ENCODE results near the gene SLC38A2. TPM values are rescaled to one million over a fixed set of nuclear protein-coding genes. Genes with fewer than 3 reads are reported as not detected.

The SLC38A2 gene
- total RNA-seq, 4 donors from 2014 or later: 487 to 1,086 (median 587) TPM

DNA sequence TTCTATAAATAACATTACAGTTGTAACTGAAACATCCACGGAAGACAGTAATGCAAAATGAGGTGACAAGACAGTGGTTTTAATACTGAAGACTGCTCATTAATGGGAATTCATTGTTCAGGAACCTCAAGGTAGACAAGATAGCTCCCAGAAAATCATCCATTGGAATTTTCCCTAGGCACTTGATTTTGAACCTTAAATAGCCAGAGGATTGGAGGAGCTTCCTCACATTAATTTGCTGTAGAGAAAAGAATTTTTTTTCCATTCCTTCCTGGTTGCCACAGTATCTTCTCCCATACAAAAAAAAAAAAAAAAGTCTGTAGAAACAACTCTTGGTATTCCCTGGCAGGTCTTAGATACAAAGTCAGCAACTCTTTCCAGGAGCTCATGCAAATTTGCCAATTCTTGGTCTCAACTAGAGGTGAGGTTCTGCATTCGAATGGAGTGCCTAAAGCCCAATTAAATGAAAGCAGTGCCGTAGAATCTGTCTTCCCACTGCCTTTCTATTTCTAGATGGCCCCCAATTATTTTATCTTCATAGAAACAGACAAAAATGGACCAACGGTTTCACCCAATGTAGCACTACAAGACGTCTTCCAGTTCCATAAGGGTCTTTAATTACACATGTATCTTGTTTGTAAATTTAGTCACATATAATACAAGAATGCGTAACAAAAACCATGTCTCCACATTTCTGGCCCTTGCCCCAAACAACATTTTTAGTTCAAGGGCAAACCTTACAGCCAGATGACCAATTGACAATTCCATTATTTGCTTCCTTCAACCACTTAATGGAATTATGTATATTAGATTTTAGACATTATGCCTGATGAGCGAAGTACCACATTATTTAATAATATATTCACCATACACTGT, 13.5 kb downstream of the SLC38A2 start:
- H3K4me3 ChIP-seq (ENCODE audit: low read depth, poor library complexity, severe bottlenecking): no peak overlapping the region
- intact Hi-C loops (cut with DNase I; ENCODE audit: low total_unique reads): no loop called here
- TF ChIP-seq POLR2A (IDR thresholded peaks at IDR 0.05): no peak
- TF ChIP-seq, protein P1, sequence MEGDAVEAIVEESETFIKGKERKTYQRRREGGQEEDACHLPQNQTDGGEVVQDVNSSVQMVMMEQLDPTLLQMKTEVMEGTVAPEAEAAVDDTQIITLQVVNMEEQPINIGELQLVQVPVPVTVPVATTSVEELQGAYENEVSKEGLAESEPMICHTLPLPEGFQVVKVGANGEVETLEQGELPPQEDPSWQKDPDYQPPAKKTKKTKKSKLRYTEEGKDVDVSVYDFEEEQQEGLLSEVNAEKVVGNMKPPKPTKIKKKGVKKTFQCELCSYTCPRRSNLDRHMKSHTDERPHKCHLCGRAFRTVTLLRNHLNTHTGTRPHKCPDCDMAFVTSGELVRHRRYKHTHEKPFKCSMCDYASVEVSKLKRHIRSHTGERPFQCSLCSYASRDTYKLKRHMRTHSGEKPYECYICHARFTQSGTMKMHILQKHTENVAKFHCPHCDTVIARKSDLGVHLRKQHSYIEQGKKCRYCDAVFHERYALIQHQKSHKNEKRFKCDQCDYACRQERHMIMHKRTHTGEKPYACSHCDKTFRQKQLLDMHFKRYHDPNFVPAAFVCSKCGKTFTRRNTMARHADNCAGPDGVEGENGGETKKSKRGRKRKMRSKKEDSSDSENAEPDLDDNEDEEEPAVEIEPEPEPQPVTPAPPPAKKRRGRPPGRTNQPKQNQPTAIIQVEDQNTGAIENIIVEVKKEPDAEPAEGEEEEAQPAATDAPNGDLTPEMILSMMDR (IDR thresholded peaks at IDR 0.05): no peak
- no peak for DNase-seq (ENCODE audit: low spot score in 2 of 2)
- WGBS, 2 donors: 72 to 74% methylated on average over 7 of the region's 7 CpGs

DNA sequence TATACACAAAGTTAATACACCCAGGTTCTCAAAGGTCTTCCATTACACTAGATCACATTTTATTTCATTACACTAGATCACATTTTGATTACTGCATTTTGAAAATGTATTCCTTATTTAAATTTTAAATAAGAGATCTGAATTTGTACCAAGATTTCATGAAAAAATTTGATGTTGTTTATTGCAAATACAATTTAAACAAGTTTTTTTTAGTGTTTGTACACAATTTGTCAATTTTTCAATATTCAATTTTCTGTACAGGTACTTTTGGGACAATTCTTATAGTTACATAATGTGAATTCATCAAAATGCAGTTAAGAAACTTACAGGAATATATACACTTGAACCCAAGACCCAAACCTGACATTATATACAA, 14.3 kb downstream of the SLC38A2 start:
- intact Hi-C loops (cut with DNase I; ENCODE audit: low total_unique reads): no loop called here
- TF ChIP-seq POLR2A (IDR thresholded peaks at IDR 0.05): no peak
- TF ChIP-seq, protein P1 (IDR thresholded peaks at IDR 0.05): no peak
- H3K4me3 ChIP-seq (ENCODE audit: low read depth, poor library complexity, severe bottlenecking): no peak overlapping the region

DNA sequence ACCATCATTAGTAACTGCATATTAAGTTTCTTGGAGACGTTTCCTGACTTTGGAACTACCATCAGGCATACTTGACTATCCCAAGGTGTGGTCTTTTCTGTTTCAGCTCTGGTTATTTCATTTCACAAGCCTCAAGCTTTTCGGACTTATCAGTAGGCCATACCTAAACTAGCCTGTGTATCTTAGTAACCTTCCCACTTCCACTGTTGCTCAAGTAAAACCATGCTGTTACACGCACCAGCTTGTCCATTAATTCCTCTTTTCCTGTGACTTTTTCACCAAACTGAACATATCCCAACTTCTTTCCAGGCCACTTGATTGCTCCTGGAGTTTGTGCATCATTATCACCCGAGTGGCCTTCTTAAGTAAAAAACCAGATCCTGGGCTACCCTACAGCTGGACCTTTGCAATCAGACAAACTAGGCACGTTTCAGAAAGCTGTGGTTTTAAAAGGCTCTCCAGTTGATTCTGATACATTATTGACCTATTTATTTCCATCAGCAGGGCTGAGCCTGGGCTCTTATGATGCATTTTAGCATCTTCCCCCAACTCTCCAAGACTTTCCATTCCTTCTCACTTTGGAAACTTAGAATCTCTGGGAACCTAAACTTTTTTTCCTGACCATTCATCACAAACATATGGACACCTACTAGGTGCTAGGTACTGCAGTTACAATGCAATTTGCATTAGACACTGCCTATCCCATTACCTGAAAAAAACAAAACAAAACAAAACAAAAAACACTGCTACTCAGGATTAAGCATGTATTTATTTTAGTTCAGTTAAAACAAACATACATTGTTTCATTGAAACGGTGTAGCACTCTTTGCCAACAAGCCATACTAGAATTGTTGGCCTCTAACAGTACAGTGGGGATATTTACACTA, 14.9 kb downstream of the SLC38A2 start:
- intact Hi-C loops (cut with DNase I; ENCODE audit: low total_unique reads): no loop called here
- no peak for TF ChIP-seq POLR2A (IDR thresholded peaks at IDR 0.05)
- TF ChIP-seq, protein P1 (IDR thresholded peaks at IDR 0.05): peak in 1 of 3 donors; percentile 19
- H3K4me3 ChIP-seq (ENCODE audit: low read depth, poor library complexity, severe bottlenecking): no peak overlapping the region
- 18 to 23% methylated on average over 6 of the region's 6 CpGs for WGBS, 2 donors
- no peak for DNase-seq (ENCODE audit: low spot score in 2 of 2)

More for the DNA sequence above, 14.3 kb downstream of the SLC38A2 start:
- DNase-seq (ENCODE audit: low spot score in 2 of 2): no peak

DNA sequence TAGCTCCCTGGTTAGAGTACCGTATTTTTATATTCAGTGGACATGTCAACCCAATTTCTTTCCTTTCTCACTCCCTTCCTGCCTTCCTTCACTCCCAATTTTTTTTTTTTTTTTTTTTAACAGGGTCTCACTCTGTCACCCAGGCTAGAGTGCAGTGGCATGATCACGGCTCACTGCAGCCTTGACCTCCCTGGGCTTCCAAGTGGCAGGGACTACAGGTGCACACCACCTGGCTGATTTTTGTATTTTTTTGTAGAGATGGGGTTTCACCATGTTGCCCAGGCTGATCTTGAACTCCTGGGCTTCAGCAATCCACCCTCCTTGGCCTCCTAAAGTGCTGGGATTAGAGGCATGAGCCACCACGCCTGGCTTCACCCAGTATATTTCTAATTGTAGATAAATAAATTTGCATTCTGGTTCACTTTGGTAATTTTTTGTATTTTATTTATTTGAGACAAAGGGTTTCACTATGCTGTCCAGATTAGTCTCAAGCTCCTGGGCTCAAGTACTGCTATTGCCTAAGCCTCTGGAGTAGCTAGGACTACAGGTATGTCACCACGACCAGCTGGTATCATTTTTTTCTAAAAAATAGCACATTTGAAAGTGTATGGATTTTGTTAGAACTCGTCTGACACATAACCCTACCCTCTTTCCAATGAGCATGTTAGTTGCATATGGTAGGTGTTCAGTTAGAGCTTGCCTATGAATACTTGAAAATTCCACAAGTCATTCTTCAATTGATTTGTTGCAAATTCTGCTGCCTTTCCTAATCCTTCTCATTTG, 15.7 kb downstream of the SLC38A2 start:
- 41 to 48% methylated on average over 5 of the region's 5 CpGs for WGBS, 2 donors
- intact Hi-C loops (cut with DNase I; ENCODE audit: low total_unique reads): no loop called here
- no peak for TF ChIP-seq POLR2A (IDR thresholded peaks at IDR 0.05)
- TF ChIP-seq, protein P1 (IDR thresholded peaks at IDR 0.05): no peak
- no peak overlapping the region for H3K4me3 ChIP-seq (ENCODE audit: low read depth, poor library complexity, severe bottlenecking)
- no peak for DNase-seq (ENCODE audit: low spot score in 2 of 2)

DNA sequence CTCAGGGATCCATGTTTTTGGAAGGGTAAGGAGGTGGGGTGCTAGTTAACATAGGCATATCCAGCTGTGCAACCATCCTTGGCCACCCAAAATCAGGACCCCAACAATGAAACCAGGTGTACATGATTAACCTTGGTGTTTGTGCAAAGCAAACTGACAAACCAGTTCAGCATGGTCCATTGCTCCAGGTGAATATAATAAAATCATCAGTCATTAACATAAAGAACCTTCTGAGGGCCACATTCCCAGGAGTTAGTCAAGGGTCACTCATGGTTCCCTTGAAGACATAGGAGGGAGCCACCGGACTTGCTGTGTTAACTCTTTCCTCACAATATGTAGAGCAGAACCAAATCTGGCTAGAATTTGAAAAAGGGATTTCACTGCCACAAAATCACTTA, 17.8 kb downstream of the SLC38A2 start:
- intact Hi-C loops (cut with DNase I; ENCODE audit: low total_unique reads): no loop called here
- no peak for DNase-seq (ENCODE audit: low spot score in 2 of 2)
- TF ChIP-seq POLR2A (IDR thresholded peaks at IDR 0.05): no peak
- TF ChIP-seq, protein P1 (IDR thresholded peaks at IDR 0.05): no peak
- 32 to 38% methylated on average over 1 of the region's 1 CpG for WGBS, 2 donors
- no peak overlapping the region for H3K4me3 ChIP-seq (ENCODE audit: low read depth, poor library complexity, severe bottlenecking)

Data from lower leg skin (tissue), 4 donors.